AG04450 (cell line): ENCODE measurements around the gene ANXA7. TPM values are rescaled to one million over a fixed set of nuclear protein-coding genes. Genes with fewer than 3 reads are reported as not detected.
"Not testable (repeated sequence)": the region's sequence is repeated elsewhere in the genome, so short reads cannot be mapped to it uniquely, and the experiment has no call there.

Experiments
- CTCF ChIA-PET: fragments of 300-600, 350-600 bp; formaldehyde crosslinking; extraction: SDS; loops from one replicate; lab custom pipeline; 2022; ENCODE audit warnings: antibody characterized with exemption, inconsistent platforms; lab: Charles Lee
- POLR2A ChIA-PET: fragments of 350-600 bp; formaldehyde crosslinking; extraction: SDS; loops from one replicate; lab custom pipeline; 2021; ENCODE audit warnings: antibody characterized with exemption, inconsistent platforms; lab: Yijun Ruan, JAX
- DNase-seq: peaks from one replicate; pipeline ENCODE4 v3.0.0-alpha.2; 2011; ENCODE audit warnings: low read depth, low spot score
- H3K27ac ChIP-seq: one replicate; pipeline ENCODE4 v1.5.1; 2012; ENCODE audit warnings: low read depth, low read length, control low read depth
- H3K27me3 ChIP-seq: one replicate; pipeline ENCODE4 v1.6.0; 2012; ENCODE audit warnings: low read length; ENCODE audit not compliant: control insufficient read depth, insufficient read depth
- H3K4me3 ChIP-seq: 2 replicates; pipeline ENCODE4 v1.5.1; 2011; ENCODE audit warnings: mild to moderate bottlenecking, low read depth, low read length, control low read depth
- H3K9me3 ChIP-seq: 2 replicates; pipeline ENCODE4 v1.5.1; 2012; ENCODE audit warnings: low read length; ENCODE audit not compliant: control insufficient read depth, insufficient read depth
- polyA plus RNA-seq: library from polyadenylated mRNA; depleted of rRNA; stranded (reverse); fragments of >200 nt; gene quantifications from 2 replicates; pipeline ENCODE4 v1.2.3, GENCODE V29; 2011
- TF ChIP-seq, protein P1 (sequence below): IDR thresholded peaks from 2 replicates; pipeline ENCODE4 v1.5.1; 2011; ENCODE audit warnings: low read depth, low read length, control low read depth, inconsistent platforms

ANXA7 gene
- polyA plus RNA-seq, 1 experiment = 117 TPM

DNA sequence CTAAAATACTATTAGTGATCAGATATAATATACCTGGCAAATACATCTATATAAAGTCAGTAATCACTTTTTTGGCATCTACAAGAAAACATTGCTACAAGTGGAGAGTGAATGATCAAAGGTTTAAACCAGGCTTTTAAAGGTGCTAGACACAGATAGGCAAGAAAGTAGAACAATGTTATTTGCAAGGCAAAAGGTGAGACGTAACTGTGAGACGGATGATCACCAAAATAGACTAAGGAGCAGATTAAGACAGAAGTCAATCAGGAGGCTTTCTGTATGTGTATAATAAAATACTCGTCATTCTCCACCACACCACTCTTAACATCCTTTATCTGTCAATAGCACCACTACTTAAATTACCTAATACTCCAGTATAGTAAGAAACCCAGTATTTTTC lies 8.3 kb downstream of the ANXA7 start:
- no peak overlapping the region for H3K27ac ChIP-seq
- TF ChIP-seq, protein P1, sequence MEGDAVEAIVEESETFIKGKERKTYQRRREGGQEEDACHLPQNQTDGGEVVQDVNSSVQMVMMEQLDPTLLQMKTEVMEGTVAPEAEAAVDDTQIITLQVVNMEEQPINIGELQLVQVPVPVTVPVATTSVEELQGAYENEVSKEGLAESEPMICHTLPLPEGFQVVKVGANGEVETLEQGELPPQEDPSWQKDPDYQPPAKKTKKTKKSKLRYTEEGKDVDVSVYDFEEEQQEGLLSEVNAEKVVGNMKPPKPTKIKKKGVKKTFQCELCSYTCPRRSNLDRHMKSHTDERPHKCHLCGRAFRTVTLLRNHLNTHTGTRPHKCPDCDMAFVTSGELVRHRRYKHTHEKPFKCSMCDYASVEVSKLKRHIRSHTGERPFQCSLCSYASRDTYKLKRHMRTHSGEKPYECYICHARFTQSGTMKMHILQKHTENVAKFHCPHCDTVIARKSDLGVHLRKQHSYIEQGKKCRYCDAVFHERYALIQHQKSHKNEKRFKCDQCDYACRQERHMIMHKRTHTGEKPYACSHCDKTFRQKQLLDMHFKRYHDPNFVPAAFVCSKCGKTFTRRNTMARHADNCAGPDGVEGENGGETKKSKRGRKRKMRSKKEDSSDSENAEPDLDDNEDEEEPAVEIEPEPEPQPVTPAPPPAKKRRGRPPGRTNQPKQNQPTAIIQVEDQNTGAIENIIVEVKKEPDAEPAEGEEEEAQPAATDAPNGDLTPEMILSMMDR = no peak
- no peaks in the 10 kb centered on the region for H3K27me3 ChIP-seq
- no peak overlapping the region for H3K4me3 ChIP-seq
- POLR2A ChIA-PET = no interaction called here
- H3K9me3 ChIP-seq = no peaks in the 10 kb centered on the region
- CTCF ChIA-PET = no interaction called here
- no peak for DNase-seq

- ChIA-PET POLR2A (no interaction called here), CTCF (no interaction called here)
- TF ChIP-seq, protein P1 = no peak
- no peak overlapping the region for H3K27ac ChIP-seq
- no peaks in the 10 kb centered on the region for H3K27me3 ChIP-seq
- no peak overlapping the region for H3K4me3 ChIP-seq
- H3K9me3 ChIP-seq = no peaks in the 10 kb centered on the region
- DNase-seq = no peak
Observed at GRCh38 chr10:73404690-73405089, 9.2 kb downstream of the ANXA7 start.

GRCh38 chr10:73401636-73402035 lies 12.2 kb downstream of the ANXA7 start:
- no peak for DNase-seq
- H3K27ac ChIP-seq = no peak overlapping the region
- H3K27me3 ChIP-seq = no peaks in the 10 kb centered on the region
- TF ChIP-seq, protein P1 = no peak
- no peak overlapping the region for H3K4me3 ChIP-seq
- ChIA-PET CTCF (interaction anchor here (0.5 kb wide), 1 partner anchor 25 kb away, joined by 4 read pairs; no protein-coding TSS in a partner anchor), POLR2A (no interaction called here)
- H3K9me3 ChIP-seq = no peaks in the 10 kb centered on the region

DNA sequence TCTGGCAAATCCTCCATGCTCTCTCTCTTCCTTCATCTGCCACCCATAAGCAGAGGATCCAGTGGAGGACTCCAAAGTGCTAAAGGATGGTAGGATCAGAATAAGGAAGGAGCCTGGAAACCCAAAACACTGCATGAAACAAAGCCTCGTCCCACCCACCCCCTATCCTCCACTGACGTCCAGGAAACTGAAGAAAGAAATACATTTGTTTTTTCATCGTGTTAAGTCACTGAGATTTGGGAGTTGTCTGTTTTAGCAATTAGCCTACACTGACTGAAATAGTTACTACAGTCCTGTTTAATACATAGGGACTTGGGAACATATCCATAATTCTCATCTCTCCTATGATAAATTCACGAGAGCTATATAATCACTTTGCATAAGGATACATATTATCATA lies 14.8 kb downstream of the ANXA7 start:
- DNase-seq = no peak
- Histone ChIP-seq H3K27me3 (no peaks in the 10 kb centered on the region), H3K9me3 (no peaks in the 10 kb centered on the region), H3K4me3 (no peak overlapping the region), H3K27ac (no peak overlapping the region)
- ChIA-PET POLR2A (no interaction called here), CTCF (no interaction called here)
- TF ChIP-seq, protein P1 = no peak

- DNase-seq = no peak
- TF ChIP-seq, protein P1 = peak; percentile 28; the same call in 1 of the 2 replicates
- H3K27ac ChIP-seq = no peak overlapping the region
- POLR2A ChIA-PET = no interaction called here
- H3K27me3 ChIP-seq = no peaks in the 10 kb centered on the region
- CTCF ChIA-PET = no interaction called here
- H3K4me3 ChIP-seq = no peak overlapping the region
- H3K9me3 ChIP-seq = no peaks in the 10 kb centered on the region
Observed at GRCh38 chr10:73398024-73398423, 15.8 kb downstream of the ANXA7 start.

DNA sequence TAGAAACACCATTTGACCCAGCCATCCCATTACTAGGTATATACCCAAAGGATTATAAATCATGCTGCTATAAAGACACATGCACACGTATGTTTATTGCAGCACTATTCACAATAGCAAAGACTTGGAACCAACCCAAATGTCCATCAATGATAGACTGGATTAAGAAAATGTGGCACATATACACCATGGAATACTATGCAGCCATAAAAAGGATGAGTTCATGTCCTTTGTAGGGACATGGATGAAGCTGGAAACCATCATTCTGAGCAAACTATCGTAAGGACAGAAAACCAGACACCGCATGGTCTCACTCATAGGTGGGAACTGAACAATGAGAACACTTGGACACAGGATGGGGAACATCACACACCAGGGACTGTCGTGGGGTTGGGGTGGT lies 19.5 kb downstream of the ANXA7 start:
- DNase-seq, CTCF ChIA-PET, H3K27me3 ChIP-seq, H3K27ac ChIP-seq, H3K4me3 ChIP-seq, H3K9me3 ChIP-seq, POLR2A ChIA-PET: not testable (repeated sequence)
